K562 (cell line): Measurements from ENCODE around the gene APOL2. TPM values are rescaled to one million over a fixed set of nuclear protein-coding genes. Genes with fewer than 3 reads are reported as not detected.

Source experiments
- ATAC-seq: fragments of 200-7000 bp; cut with Tn5 transposase; 3 replicates; pipeline ENCODE4 v1.9.1; 2020; ENCODE audit warnings: moderate library complexity
- BruUV-seq: library from RNA; stranded (reverse); fragments of 400-500 nt; replicated peaks from 2 replicates; lab custom pipeline; 2021; lab: Mats Ljungman, UMichigan
- CTCF ChIA-PET: fragments of 300-600 bp; formaldehyde crosslinking; extraction: SDS; loops from one replicate; lab custom pipeline; 2021; ENCODE audit warnings: low intra/inter-chr PET ratio; lab: Yijun Ruan, JAX
- POLR2A ChIA-PET: fragments of 300-600, 350-650 bp; sonication (Branson Sonifier 250); formaldehyde crosslinking; extraction: SDS; loops from one replicate; lab custom pipeline; 2021; ENCODE audit warnings: antibody characterized with exemption, inconsistent platforms; lab: Yijun Ruan, JAX
- DNase-seq, 4 experiments: peaks; one replicate each; pipeline versions ENCODE4 v3.0.0 to v3.0.0-alpha.2; 2011 to 2018; ENCODE audit warnings: low spot score in 3 of 4, mixed read lengths in 3 of 4; ENCODE audit errors: extremely low read depth in 1 of 4
- FAIRE-seq: peaks from 2 replicates; lab custom pipeline; 2011; peaks lifted over from hg19 to GRCh38; lab: Jason Lieb, UNC
- H2AFZ ChIP-seq: 2 replicates; pipeline ENCODE4 v1.6.0; 2011; ENCODE audit warnings: low read depth, low read length, control low read depth, inconsistent platforms
- H3K27ac ChIP-seq: fragments of 200-600 bp; 3 replicates; pipeline ENCODE4 v1.8.0; 2011; ENCODE audit warnings: low read depth, mild to moderate bottlenecking, control low read depth, inconsistent platforms, low read length, moderate library complexity, mixed read lengths; ENCODE audit errors: extremely low read depth
- H3K27me3 ChIP-seq, 2 experiments: fragments of 300-600 bp in 1 of 2; 2 replicates in 1 of 2; 3 replicates in 1 of 2; pipeline versions ENCODE4 v1.6.0 to v1.8.0; 2011; ENCODE audit warnings: inconsistent platforms in 2 of 2, low read length in 2 of 2, mild to moderate bottlenecking in 1 of 2, mixed read lengths in 1 of 2, moderate library complexity in 1 of 2; ENCODE audit not compliant: control insufficient read depth in 2 of 2, insufficient read depth in 2 of 2
- H3K36me3 ChIP-seq: fragments of 300-600 bp; 3 replicates; pipeline ENCODE4 v1.8.0; 2011; ENCODE audit warnings: mild to moderate bottlenecking, low read length, inconsistent platforms; ENCODE audit not compliant: control insufficient read depth, insufficient read depth
- H3K4me1 ChIP-seq, 2 experiments: fragments of 200-600 bp in 1 of 2; replicated peaks in 1 of 2; 2 replicates in 1 of 2; 3 replicates in 1 of 2; pipeline versions ENCODE4 v1.5.1 to v1.8.0; 2011; ENCODE audit warnings: inconsistent platforms in 2 of 2, low read length in 2 of 2, mild to moderate bottlenecking in 1 of 2, mixed read lengths in 1 of 2, moderate library complexity in 1 of 2; ENCODE audit not compliant: control insufficient read depth in 2 of 2, insufficient read depth in 2 of 2
- H3K4me2 ChIP-seq: 2 replicates; pipeline ENCODE4 v1.6.1; 2011; ENCODE audit warnings: low read length, control low read depth, inconsistent platforms, mixed read lengths; ENCODE audit not compliant: insufficient read depth
- H3K4me3 ChIP-seq: fragments of 200-600 bp; sonication (generic), shearing (Covaris generic); 2 replicates; pipeline ENCODE4 v1.5.1; 2016; ENCODE audit warnings: control low read depth, inconsistent platforms
- H3K79me2 ChIP-seq: fragments of 200-600 bp; 3 replicates; pipeline ENCODE4 v1.8.0; 2011; ENCODE audit warnings: low read length, inconsistent platforms; ENCODE audit not compliant: control insufficient read depth, insufficient read depth
- H3K9ac ChIP-seq, 2 experiments: 2 replicates each; pipeline versions ENCODE4 v1.6.0 to v1.6.1; 2011; ENCODE audit warnings: low read depth in 2 of 2, low read length in 2 of 2, control low read depth in 1 of 2, inconsistent platforms in 1 of 2, mild to moderate bottlenecking in 1 of 2, mixed read lengths in 1 of 2; ENCODE audit not compliant: insufficient read depth in 1 of 2
- H3K9me1 ChIP-seq: one replicate; pipeline ENCODE4 v1.6.0; 2011; ENCODE audit warnings: inconsistent platforms, mild to moderate bottlenecking, low read length, moderate library complexity; ENCODE audit not compliant: control insufficient read depth, insufficient read depth
- H3K9me3 ChIP-seq: replicated peaks from 2 replicates; pipeline ENCODE4 v1.5.1; 2011; ENCODE audit warnings: low read depth, low read length, inconsistent platforms; ENCODE audit not compliant: control insufficient read depth, insufficient read depth
- H4K20me1 ChIP-seq: replicated peaks from 2 replicates; pipeline ENCODE4 v1.6.1; 2011; ENCODE audit warnings: low read length, inconsistent platforms, mixed read lengths; ENCODE audit not compliant: control insufficient read depth, insufficient read depth
- BRF1 ChIP-seq: IDR thresholded peaks from 3 replicates; pipeline ENCODE4 v1.6.1; 2011; ENCODE audit warnings: borderline replicate concordance, mild to moderate bottlenecking; ENCODE audit not compliant: insufficient read length; ENCODE audit errors: extremely low read depth
- CHAMP1 ChIP-seq: fragments of 450-650 bp; IDR thresholded peaks from 2 replicates; pipeline ENCODE4 v1.6.1; 2016; ENCODE audit warnings: mild to moderate bottlenecking
- CHD1 ChIP-seq: fragments of 200-600 bp; sonication (generic); IDR thresholded peaks from one replicate; pipeline ENCODE4 v1.6.1; 2012; ENCODE audit warnings: mild to moderate bottlenecking, moderate library complexity, low read length, inconsistent platforms
- DMBX1 ChIP-seq: fragments of 250-450 bp; sonication (Bioruptor Pico); IDR thresholded peaks from 2 replicates; pipeline ENCODE4 v1.8.0; 2022; ENCODE audit warnings: inconsistent platforms, mild to moderate bottlenecking, moderate library complexity, borderline replicate concordance
- HOMEZ ChIP-seq: fragments of 250-450 bp; sonication (Bioruptor Pico); IDR thresholded peaks from 2 replicates; pipeline ENCODE4 v1.4.0; 2020; ENCODE audit warnings: mild to moderate bottlenecking, moderate library complexity
- RNF219 ChIP-seq: fragments of 250-450 bp; sonication (Bioruptor Pico); IDR thresholded peaks from 2 replicates; pipeline ENCODE4 v1.5.0; 2022; ENCODE audit warnings: mild to moderate bottlenecking
- SMARCB1 ChIP-seq: IDR thresholded peaks from 2 replicates; pipeline ENCODE4 v1.6.1; 2011; ENCODE audit warnings: improper control_type of control experiment, low read depth; ENCODE audit not compliant: insufficient read length
- TARDBP ChIP-seq: fragments of 450-650 bp; IDR thresholded peaks from 2 replicates; pipeline ENCODE4 v1.6.1; 2016
- ZNF133 ChIP-seq: fragments of 250-450 bp; sonication (Bioruptor Pico); IDR thresholded peaks from 2 replicates; pipeline ENCODE4 v1.4.0; 2020; ENCODE audit warnings: mild to moderate bottlenecking
- WGBS: fragments of 100-300 bp; shearing (Covaris generic); methylation state at CpG from one replicate; pipeline ENCODE4 v1.1.6; 2016; ENCODE audit warnings: low coverage, mixed read lengths; ENCODE audit not compliant: insufficient coverage; ENCODE audit errors: missing lambda C conversion rate; 5-methylcytosine and 5-hydroxymethylcytosine counted together
- in situ Hi-C: fragments of 300-500 bp; cut with MboI; formaldehyde crosslinking; loops from 4 replicates; pipeline ENCODE4 v1.15.0; 2018; ENCODE audit warnings: inconsistent platforms, mixed read lengths
- intact Hi-C: fragments of 100-400 bp; cut with micrococcal nuclease; formaldehyde crosslinking; loops from 2 replicates; pipeline ENCODE4 v1.14.2; 2022
- polyA plus RNA-seq, 8 experiments: library from polyadenylated mRNA; depleted of rRNA in 4 of 8; stranded (reverse) in 5 of 8; unstranded in 3 of 8; fragments of >200 nt; fragmentation: Nextera tagmentation in 2 of 8; fragmentation: Illumina TruSeq in 1 of 8; extraction: Ambion mirVana in 2 of 8; extraction: Trizol in 1 of 8; gene quantifications; 2 replicates each; pipeline versions ENCODE4 v1.2.1 to v1.2.3, GENCODE V29; 2011 to 2014; ENCODE audit warnings: inconsistent platforms in 1 of 8, missing spikeins in 1 of 8
- total RNA-seq, 7 experiments: library from RNA; depleted of rRNA in 6 of 7; stranded (reverse); fragments of >200 nt in 6 of 7; fragmentation: Illumina TruSeq in 2 of 7; extraction: Trizol in 2 of 7; gene quantifications; 2 replicates each; pipeline versions ENCODE4 v1.2.1 to v1.2.3, GENCODE V29; 2011 to 2021; ENCODE audit warnings: low replicate concordance in 1 of 7

Gene APOL2
- total and polyA plus RNA-seq, 9 of the 15 experiments (the other 6 are each of a cell fraction or from before 2014, with no cell fraction given), result 2.7 to 10.6 (median 8.9) TPM

GRCh38 chr22:36198536-36198935 lies 40.8 kb downstream of the APOL2 start:
- CTCF ChIA-PET, result interaction anchor here (1.1 kb wide), 1 partner anchor 88 kb away, joined by 3 read pairs; no protein-coding TSS in a partner anchor
- in situ Hi-C loops, result no loop called here
- H3K9ac ChIP-seq, result peak overlapping the region in 1 of 2 experiments; percentile 38; a peak in 1 of 4 replicates

More at GRCh38 chr22:36198536-36198935, 40.8 kb downstream of the APOL2 start:
- 50% methylated on average over 2 of the region's 3 CpGs for WGBS
- intact Hi-C loops, result no loop called here
- H3K4me3 ChIP-seq, result no peak overlapping the region
- peak overlapping the region; percentile 63 for H3K4me2 ChIP-seq
- TF ChIP-seq ZNF133, result no peak
- TF ChIP-seq DMBX1 (CRISPR knock-in tag), result no peak
- TF ChIP-seq RNF219 (CRISPR knock-in tag), result no peak
- TF ChIP-seq SMARCB1, result no peak
- no peak for TF ChIP-seq BRF1
- TF ChIP-seq HOMEZ (CRISPR knock-in tag), result no peak
- TF ChIP-seq TARDBP, result no peak
- TF ChIP-seq CHAMP1, result no peak
- TF ChIP-seq CHD1, result no peak
- TF ChIP-seq, all 486 proteins: peak for 0
- no peak overlapping the region for H2AFZ ChIP-seq
- peaks cover 41 to 43% of the 10 kb centered on the region in 2 experiments; a peak in 4 of 5 replicates for H3K4me1 ChIP-seq
- POLR2A ChIA-PET, result interaction anchor here (0.6 kb wide), 2 partner anchors 183 to 899 kb away, joined by 3 to 4 read pairs; partner anchors contain the start of gene TOM1
- ATAC-seq (no peak), DNase-seq (no peak), FAIRE-seq (no peak)
- BruUV-seq, result no TSS peak
- no peaks in the 10 kb centered on the region for H4K20me1 ChIP-seq
- peak overlapping the region; percentile 69 for H3K27ac ChIP-seq
- no peaks in the 10 kb centered on the region for H3K9me3 ChIP-seq
- H3K9me1 ChIP-seq, result no peaks in the 10 kb centered on the region
- H3K36me3 ChIP-seq, result peaks cover 22% of the 10 kb centered on the region; the same call in 1 of the 3 replicates
- H3K27me3 ChIP-seq, result no peaks in the 10 kb centered on the region
- H3K79me2 ChIP-seq, result peaks cover 18% of the 10 kb centered on the region
